ENCODE results near the gene SPATA2L.
"Not testable (repeated sequence)": the region's sequence is repeated elsewhere in the genome, so short reads cannot be mapped to it uniquely, and the experiment has no call there.

SPATA2L gene

GRCh38 chr16:89695086-89695874, 6.2 kb downstream of the SPATA2L start:
- Histone ChIP-seq H2AFZ (ENCODE audit: low read depth, low read length, severe bottlenecking) (no peak overlapping the region), H3K9me3 (ENCODE audit: insufficient read depth, low read length) (no peaks in the 10 kb centered on the region), H3K4me2 (ENCODE audit: low read depth, low read length, poor library complexity, severe bottlenecking) (no peak overlapping the region), H3K27me3 (ENCODE audit: low read length) (no peaks in the 10 kb centered on the region), H3K27ac (ENCODE audit: low read depth, low read length) (no peak overlapping the region), H3F3A (ENCODE audit: insufficient read depth) (no peaks in the 10 kb centered on the region), H3K79me2 (ENCODE audit: insufficient read depth, low read length) (no peaks in the 10 kb centered on the region), H3K4me3 (ENCODE audit: insufficient read depth, low read length, poor library complexity, severe bottlenecking) (no peak overlapping the region), H3K9ac (ENCODE audit: low read length) (no peak overlapping the region), H4K20me1 (ENCODE audit: low read depth, low read length) (no peaks in the 10 kb centered on the region; the same call in 1 of the 2 replicates), H3K36me3 (ENCODE audit: low read length) (no peaks in the 10 kb centered on the region), H3K9me2 (replicated peaks; ENCODE audit: insufficient read depth, low read length) (no peaks in the 10 kb centered on the region)
- TF ChIP-seq CTCF (IDR thresholded peaks at IDR 0.05; ENCODE audit: insufficient read depth, low read length, poor library complexity, severe bottlenecking) = no peak
- TF ChIP-seq EZH2phosphoT487 (conservative IDR thresholded peaks at IDR 0.05; ENCODE audit: low read length) = no peak

- H3K79me2 ChIP-seq (ENCODE audit: insufficient read depth, low read length); H3F3A ChIP-seq (ENCODE audit: insufficient read depth); H3K9me2 ChIP-seq (replicated peaks; ENCODE audit: insufficient read depth, low read length); H3K4me2 ChIP-seq (ENCODE audit: low read depth, low read length, poor library complexity, severe bottlenecking); H2AFZ ChIP-seq (ENCODE audit: low read depth, low read length, severe bottlenecking); H3K9me3 ChIP-seq (ENCODE audit: insufficient read depth, low read length); H3K4me3 ChIP-seq (ENCODE audit: insufficient read depth, low read length, poor library complexity, severe bottlenecking); H4K20me1 ChIP-seq (ENCODE audit: low read depth, low read length); H3K36me3 ChIP-seq (ENCODE audit: low read length); H3K27ac ChIP-seq (ENCODE audit: low read depth, low read length); H3K9ac ChIP-seq (ENCODE audit: low read length); H3K27me3 ChIP-seq (ENCODE audit: low read length): not testable (repeated sequence)
Observed at GRCh38 chr16:89694784-89695085, 6.8 kb downstream of the SPATA2L start.

- no peaks in the 10 kb centered on the region for H3K79me2 ChIP-seq (ENCODE audit: insufficient read depth, low read length)
- TF ChIP-seq CTCF (IDR thresholded peaks at IDR 0.05; ENCODE audit: insufficient read depth, low read length, poor library complexity, severe bottlenecking) (no peak), EZH2phosphoT487 (conservative IDR thresholded peaks at IDR 0.05; ENCODE audit: low read length) (no peak)
- H3K9me2 ChIP-seq (replicated peaks; ENCODE audit: insufficient read depth, low read length) = no peaks in the 10 kb centered on the region
- no peak overlapping the region for H3K27ac ChIP-seq (ENCODE audit: low read depth, low read length)
- H3K27me3 ChIP-seq (ENCODE audit: low read length) = no peaks in the 10 kb centered on the region
- H3K36me3 ChIP-seq (ENCODE audit: low read length) = no peaks in the 10 kb centered on the region
- H3K9ac ChIP-seq (ENCODE audit: low read length) = no peak overlapping the region
- no peaks in the 10 kb centered on the region for H3F3A ChIP-seq (ENCODE audit: insufficient read depth)
- H3K4me3 ChIP-seq (ENCODE audit: insufficient read depth, low read length, poor library complexity, severe bottlenecking) = no peak overlapping the region
- no peak overlapping the region for H3K4me2 ChIP-seq (ENCODE audit: low read depth, low read length, poor library complexity, severe bottlenecking)
- H3K9me3 ChIP-seq (ENCODE audit: insufficient read depth, low read length) = no peaks in the 10 kb centered on the region
- H2AFZ ChIP-seq (ENCODE audit: low read depth, low read length, severe bottlenecking) = no peak overlapping the region
- H4K20me1 ChIP-seq (ENCODE audit: low read depth, low read length) = no peaks in the 10 kb centered on the region
Observed at GRCh38 chr16:89693931-89694783, 7.3 kb downstream of the SPATA2L start.

- no peaks in the 10 kb centered on the region for H3K27me3 ChIP-seq (ENCODE audit: low read length)
Observed at GRCh38 chr16:89693289-89693731, 8.2 kb downstream of the SPATA2L start.

More at GRCh38 chr16:89693289-89693731, 8.2 kb downstream of the SPATA2L start:
- H4K20me1 ChIP-seq (ENCODE audit: low read depth, low read length) = no peaks in the 10 kb centered on the region
- H3F3A ChIP-seq (ENCODE audit: insufficient read depth) = no peaks in the 10 kb centered on the region
- H3K4me2 ChIP-seq (ENCODE audit: low read depth, low read length, poor library complexity, severe bottlenecking) = no peak overlapping the region
- no peaks in the 10 kb centered on the region for H3K9me2 ChIP-seq (replicated peaks; ENCODE audit: insufficient read depth, low read length)
- H3K9me3 ChIP-seq (ENCODE audit: insufficient read depth, low read length) = no peaks in the 10 kb centered on the region
- H3K79me2 ChIP-seq (ENCODE audit: insufficient read depth, low read length) = no peaks in the 10 kb centered on the region
- no peak overlapping the region for H3K4me3 ChIP-seq (ENCODE audit: insufficient read depth, low read length, poor library complexity, severe bottlenecking)
- H3K9ac ChIP-seq (ENCODE audit: low read length) = no peak overlapping the region
- no peak overlapping the region for H2AFZ ChIP-seq (ENCODE audit: low read depth, low read length, severe bottlenecking)
- TF ChIP-seq EZH2phosphoT487 (conservative IDR thresholded peaks at IDR 0.05; ENCODE audit: low read length) = no peak
- TF ChIP-seq CTCF (IDR thresholded peaks at IDR 0.05; ENCODE audit: insufficient read depth, low read length, poor library complexity, severe bottlenecking) = no peak
- no peaks in the 10 kb centered on the region for H3K36me3 ChIP-seq (ENCODE audit: low read length)
- H3K27ac ChIP-seq (ENCODE audit: low read depth, low read length) = no peak overlapping the region
